ENCODE measurements around the gene IFNA7.
"Not testable (repeated sequence)": the region's sequence is repeated elsewhere in the genome, so short reads cannot be mapped to it uniquely, and the experiment has no call there.

Gene IFNA7

DNA sequence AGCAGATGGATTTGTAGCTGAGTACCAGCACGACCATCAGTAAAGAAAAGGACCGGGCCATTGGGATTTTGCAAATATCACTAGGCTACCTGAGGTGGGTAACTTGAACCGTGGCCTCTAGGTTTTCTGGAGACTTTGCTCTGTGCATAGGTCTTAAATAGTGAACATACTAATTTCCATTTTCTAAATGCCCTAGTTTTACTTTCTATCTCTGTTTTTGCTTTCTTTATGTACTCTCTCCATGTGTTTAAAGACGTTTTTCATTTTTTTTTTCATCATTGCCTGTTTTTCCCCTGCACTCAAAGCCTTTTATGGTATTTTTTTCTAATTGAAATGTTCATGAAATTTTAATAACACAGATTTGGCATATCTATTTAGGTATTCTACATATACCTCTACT, at the start of gene IFNA7:
Gene IFNA7 (minus strand): TSS at position 101 of the 400 bp plus-strand sequence. CDS start 40 bp downstream, at position 61.
- not testable (repeated sequence) for H3K27me3 ChIP-seq; H3K36me3 ChIP-seq; H3K4me1 ChIP-seq (ENCODE audit: control insufficient read depth in 1 of 2, insufficient read depth in 1 of 2, low read depth in 1 of 2, low read length in 1 of 2); H3K27ac ChIP-seq; H3K4me3 ChIP-seq (ENCODE audit: low read depth in 1 of 2, low read length in 1 of 2); H3K9me3 ChIP-seq

DNA sequence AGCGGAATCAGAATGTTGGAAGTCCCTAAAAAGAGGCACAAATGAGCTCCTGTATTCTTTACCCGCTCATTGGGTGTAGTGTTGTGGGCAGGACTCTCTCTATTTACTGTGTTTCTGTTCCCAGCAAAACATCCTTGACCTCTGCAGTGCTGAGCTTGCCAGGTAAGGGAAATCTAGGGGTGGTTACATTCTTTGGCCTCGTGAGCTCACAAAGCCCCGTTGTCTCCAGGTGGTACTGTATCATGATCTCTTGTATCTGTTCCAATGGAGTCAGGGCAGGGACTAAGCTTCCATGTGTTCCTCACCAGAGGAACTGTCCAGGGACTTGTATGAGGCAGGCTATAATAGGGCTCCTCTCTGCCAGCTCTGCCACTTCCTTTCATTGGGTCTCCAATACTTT, 49.6 kb upstream of the IFNA7 start:
- Histone ChIP-seq H3K27me3 (no peaks in the 10 kb centered on the region), H3K9me3 (no peaks in the 10 kb centered on the region), H3K36me3 (no peaks in the 10 kb centered on the region), H3K27ac (no peak overlapping the region), H3K4me1 (ENCODE audit: control insufficient read depth in 1 of 2, insufficient read depth in 1 of 2, low read depth in 1 of 2, low read length in 1 of 2) (peaks cover 44 to 45% of the 10 kb centered on the region in 2 experiments), H3K4me3 (ENCODE audit: low read depth in 1 of 2, low read length in 1 of 2) (no peak overlapping the region)
- TF ChIP-seq, protein P1, sequence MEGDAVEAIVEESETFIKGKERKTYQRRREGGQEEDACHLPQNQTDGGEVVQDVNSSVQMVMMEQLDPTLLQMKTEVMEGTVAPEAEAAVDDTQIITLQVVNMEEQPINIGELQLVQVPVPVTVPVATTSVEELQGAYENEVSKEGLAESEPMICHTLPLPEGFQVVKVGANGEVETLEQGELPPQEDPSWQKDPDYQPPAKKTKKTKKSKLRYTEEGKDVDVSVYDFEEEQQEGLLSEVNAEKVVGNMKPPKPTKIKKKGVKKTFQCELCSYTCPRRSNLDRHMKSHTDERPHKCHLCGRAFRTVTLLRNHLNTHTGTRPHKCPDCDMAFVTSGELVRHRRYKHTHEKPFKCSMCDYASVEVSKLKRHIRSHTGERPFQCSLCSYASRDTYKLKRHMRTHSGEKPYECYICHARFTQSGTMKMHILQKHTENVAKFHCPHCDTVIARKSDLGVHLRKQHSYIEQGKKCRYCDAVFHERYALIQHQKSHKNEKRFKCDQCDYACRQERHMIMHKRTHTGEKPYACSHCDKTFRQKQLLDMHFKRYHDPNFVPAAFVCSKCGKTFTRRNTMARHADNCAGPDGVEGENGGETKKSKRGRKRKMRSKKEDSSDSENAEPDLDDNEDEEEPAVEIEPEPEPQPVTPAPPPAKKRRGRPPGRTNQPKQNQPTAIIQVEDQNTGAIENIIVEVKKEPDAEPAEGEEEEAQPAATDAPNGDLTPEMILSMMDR (IDR thresholded peaks at IDR 0.05): no peak

DNA sequence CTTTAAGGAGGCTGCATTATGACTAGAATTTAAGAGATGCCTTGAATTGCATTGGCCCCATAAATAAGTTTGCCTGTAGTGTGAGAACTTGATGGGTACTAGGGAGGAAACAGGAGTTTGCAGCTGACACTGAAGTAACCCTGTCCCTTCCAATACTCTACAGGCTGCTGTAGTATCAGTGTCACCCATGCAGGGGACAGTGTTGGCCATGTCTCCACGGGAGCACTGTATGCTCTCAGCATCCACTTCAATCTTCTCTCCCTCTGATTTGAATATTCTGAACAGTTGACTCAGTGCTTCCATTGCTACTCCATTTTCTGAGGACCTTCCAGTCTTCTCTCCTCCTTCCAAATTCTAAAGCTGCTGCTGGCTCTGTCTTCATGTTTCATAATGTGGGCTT, 49.2 kb upstream of the IFNA7 start:
- Histone ChIP-seq H3K9me3 (no peaks in the 10 kb centered on the region), H3K27ac (no peak overlapping the region), H3K36me3 (no peaks in the 10 kb centered on the region), H3K4me1 (ENCODE audit: control insufficient read depth in 1 of 2, insufficient read depth in 1 of 2, low read depth in 1 of 2, low read length in 1 of 2) (peaks cover 42 to 45% of the 10 kb centered on the region in 2 experiments), H3K27me3 (no peaks in the 10 kb centered on the region), H3K4me3 (ENCODE audit: low read depth in 1 of 2, low read length in 1 of 2) (no peak overlapping the region)
- TF ChIP-seq, protein P1 (IDR thresholded peaks at IDR 0.05): no peak

DNA sequence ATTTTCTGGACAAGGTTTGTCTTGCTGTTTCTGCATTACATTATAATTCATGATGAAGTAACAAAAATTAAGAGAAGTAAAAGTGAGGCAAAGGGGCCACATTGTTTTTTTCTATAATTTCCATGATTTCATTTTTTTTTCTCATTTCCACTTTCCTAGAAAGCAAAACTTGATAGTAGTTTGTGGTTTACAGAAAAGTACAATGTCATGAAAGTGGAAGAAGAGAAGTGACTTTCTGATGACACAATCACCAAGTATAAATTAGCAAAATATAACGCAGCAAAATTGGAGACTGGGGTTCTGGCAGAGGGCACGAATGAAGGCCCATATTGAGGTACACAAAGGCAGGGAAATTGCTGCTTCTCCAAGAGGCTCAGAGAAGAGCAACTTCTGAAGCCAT, 42.8 kb upstream of the IFNA7 start:
- Histone ChIP-seq H3K27me3 (peaks cover 12% of the 10 kb centered on the region), H3K27ac (no peak overlapping the region), H3K4me1 (ENCODE audit: control insufficient read depth in 1 of 2, insufficient read depth in 1 of 2, low read depth in 1 of 2, low read length in 1 of 2) (peaks cover 10 to 17% of the 10 kb centered on the region in 2 experiments), H3K9me3 (no peaks in the 10 kb centered on the region), H3K4me3 (ENCODE audit: low read depth in 1 of 2, low read length in 1 of 2) (no peak overlapping the region), H3K36me3 (no peaks in the 10 kb centered on the region)
- TF ChIP-seq, protein P1 (IDR thresholded peaks at IDR 0.05): no peak

DNA sequence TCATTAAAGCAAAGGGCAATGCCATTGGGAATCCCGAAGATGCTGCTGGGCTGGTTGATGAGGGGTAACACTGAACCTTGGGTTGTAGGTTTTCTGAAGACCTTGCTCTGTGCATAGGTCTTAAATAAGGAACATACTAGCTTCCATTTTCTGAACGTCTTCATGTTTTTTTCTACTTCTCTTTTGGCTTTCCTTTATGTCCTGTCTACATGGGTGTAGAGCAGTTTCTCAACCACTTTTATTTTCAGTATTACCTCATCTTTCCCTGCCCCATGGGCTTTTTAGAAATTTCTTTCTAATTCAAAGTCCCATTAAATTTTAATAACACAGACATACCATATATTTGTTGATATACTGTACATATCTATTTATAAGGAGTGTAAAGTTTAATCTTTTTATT, 37.9 kb upstream of the IFNA7 start, which contains the start of gene IFNA14:
Gene IFNA14 (minus strand): TSS at position 95 of the 400 bp plus-strand sequence. CDS start 70 bp downstream, at position 25.
- Histone ChIP-seq H3K9me3 (no peaks in the 10 kb centered on the region), H3K27me3 (peaks cover 12% of the 10 kb centered on the region), H3K4me3 (ENCODE audit: low read depth in 1 of 2, low read length in 1 of 2) (no peak within 1 kb of the TSS), H3K36me3 (no peaks in the 10 kb centered on the region), H3K4me1 (ENCODE audit: control insufficient read depth in 1 of 2, insufficient read depth in 1 of 2, low read depth in 1 of 2, low read length in 1 of 2) (peaks cover 11 to 17% of the 10 kb centered on the region in 2 experiments), H3K27ac (no peak within 1 kb of the TSS)
- TF ChIP-seq, protein P1 (IDR thresholded peaks at IDR 0.05): no peak

DNA sequence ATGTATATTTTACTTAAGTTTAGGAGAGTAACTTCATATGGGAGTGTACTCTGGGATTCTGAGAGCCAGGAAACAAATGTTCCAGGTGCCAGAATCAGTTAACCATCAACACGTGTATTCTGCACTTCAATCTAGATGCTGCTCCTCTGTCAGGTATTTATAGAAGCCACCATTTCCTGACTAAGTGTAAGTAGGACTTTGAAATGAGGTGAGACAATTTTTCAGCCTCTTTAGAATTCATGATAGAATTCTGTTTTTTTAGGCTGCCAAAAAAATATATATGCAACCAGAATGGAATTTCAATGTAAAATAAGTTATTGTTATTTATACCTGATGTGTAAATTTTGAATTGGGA, 34.3 kb upstream of the IFNA7 start:
- H3K9me3 ChIP-seq; H3K36me3 ChIP-seq; H3K4me3 ChIP-seq (ENCODE audit: low read depth in 1 of 2, low read length in 1 of 2); H3K27ac ChIP-seq; H3K27me3 ChIP-seq: not testable (repeated sequence)
- H3K4me1 ChIP-seq (ENCODE audit: control insufficient read depth in 1 of 2, insufficient read depth in 1 of 2, low read depth in 1 of 2, low read length in 1 of 2): peaks cover 10 to 15% of the 10 kb centered on the region in 2 experiments

DNA sequence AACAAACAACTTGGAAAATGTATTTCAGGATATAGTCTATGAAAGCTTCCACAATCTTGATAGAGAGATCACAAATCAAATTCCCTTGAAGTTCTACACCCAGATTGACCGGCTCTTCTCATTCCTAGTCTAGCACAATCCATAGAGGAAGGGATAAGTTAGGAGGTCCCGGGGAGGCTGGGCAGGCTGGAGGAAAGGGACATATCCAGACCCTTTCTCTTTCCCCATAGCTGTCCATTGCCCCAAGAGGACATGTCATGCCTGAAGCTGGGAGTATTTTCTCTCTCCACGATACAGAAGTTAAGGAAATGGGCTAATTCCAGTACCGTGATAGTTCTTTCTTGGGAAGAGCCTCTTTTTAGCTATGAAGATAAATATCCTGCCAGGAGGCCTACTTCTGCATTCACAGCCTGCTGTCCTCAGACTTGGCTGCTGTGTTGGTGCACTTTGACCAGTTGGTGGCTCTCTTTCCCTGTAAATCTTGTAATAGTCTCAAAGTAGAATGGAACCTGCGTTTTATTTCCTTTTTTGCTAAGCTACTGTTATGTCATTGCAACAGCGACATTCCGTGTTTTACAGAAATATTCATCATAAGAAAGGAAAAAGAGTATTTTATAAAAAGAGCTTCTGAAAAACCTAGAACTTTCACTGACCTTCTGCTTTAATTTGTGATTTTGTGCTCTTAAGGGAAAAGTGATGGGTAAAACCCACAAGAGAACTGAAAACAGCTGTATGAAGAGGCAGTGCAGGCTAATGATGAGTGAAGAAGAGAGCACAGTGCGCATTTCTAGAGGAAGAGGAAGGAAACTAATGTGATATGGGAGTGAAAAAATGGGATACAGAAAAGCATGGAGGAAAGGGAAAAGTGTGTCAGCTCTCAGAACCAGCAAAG, 33.7 kb upstream of the IFNA7 start:
- not testable (repeated sequence) for H3K36me3 ChIP-seq; H3K4me3 ChIP-seq (ENCODE audit: low read depth in 1 of 2, low read length in 1 of 2); H3K27ac ChIP-seq; H3K9me3 ChIP-seq; H3K27me3 ChIP-seq
- peaks cover 10 to 15% of the 10 kb centered on the region in 2 experiments for H3K4me1 ChIP-seq (ENCODE audit: control insufficient read depth in 1 of 2, insufficient read depth in 1 of 2, low read depth in 1 of 2, low read length in 1 of 2)
